ENCODE measurements around the gene AKR7A3.

The AKR7A3 gene

GRCh38 chr1:19254416-19254815, 34.2 kb downstream of the AKR7A3 start:
- no peak for DNase-seq (ENCODE audit: low read depth in 2 of 2)

DNA sequence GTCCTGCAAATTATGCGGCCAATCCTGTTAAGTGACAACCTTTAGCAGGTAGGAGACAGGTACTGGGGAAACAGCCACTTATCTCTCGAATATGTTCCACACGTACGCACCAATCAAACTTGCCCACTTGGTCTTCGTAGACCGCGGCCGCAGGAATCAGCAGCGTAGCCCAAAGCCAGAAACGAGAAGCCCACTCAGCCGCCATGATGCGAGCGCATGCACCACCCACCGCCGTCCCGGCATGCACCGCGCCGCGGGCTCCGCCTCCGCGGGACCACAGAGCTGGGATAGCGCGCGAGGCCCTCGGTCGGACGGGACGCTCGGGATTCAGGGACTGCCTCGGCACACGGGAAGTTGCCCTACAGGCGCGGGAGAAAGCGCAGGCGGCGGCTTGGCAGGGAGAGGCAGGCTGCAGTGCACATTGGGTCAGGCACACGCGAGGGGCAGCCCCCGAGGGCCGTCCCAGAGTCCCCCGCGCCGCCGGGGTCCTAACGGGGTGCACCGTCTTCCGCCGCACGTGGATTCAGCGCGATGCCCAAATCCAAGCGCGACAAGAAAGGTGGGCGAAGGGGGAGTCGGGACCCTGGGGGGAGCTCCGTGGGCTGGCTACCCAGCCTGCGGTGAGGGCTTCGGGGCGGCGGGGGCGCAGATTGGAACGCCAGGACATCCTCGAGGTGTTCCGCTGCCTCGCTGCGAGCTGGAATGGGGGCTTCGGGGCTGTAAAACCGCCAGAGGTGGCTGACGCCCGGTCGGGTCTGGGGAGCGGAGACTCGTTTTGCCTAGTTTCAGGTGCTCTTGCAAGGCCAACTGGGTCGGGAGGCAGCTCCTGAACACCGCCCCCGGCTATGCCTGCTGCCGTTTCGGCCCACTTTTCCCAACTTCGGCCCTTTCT, 37.0 kb downstream of the AKR7A3 start, which contains the start of the genes EMC1 and MRTO4:
Gene EMC1, minus strand, starts transcription at position 220 of the 892 bp plus-strand sequence. Its CDS starts 15 bp downstream, at position 205.
Gene MRTO4, plus strand, starts transcription at position 501 of the 892 bp plus-strand sequence. Its CDS starts 31 bp downstream, at position 532.
- peak; percentile 85 to 87 for DNase-seq (ENCODE audit: low read depth in 2 of 2)

GRCh38 chr1:19250629-19251304, 37.8 kb downstream of the AKR7A3 start:
- no peak for DNase-seq (ENCODE audit: low read depth in 2 of 2)

DNA sequence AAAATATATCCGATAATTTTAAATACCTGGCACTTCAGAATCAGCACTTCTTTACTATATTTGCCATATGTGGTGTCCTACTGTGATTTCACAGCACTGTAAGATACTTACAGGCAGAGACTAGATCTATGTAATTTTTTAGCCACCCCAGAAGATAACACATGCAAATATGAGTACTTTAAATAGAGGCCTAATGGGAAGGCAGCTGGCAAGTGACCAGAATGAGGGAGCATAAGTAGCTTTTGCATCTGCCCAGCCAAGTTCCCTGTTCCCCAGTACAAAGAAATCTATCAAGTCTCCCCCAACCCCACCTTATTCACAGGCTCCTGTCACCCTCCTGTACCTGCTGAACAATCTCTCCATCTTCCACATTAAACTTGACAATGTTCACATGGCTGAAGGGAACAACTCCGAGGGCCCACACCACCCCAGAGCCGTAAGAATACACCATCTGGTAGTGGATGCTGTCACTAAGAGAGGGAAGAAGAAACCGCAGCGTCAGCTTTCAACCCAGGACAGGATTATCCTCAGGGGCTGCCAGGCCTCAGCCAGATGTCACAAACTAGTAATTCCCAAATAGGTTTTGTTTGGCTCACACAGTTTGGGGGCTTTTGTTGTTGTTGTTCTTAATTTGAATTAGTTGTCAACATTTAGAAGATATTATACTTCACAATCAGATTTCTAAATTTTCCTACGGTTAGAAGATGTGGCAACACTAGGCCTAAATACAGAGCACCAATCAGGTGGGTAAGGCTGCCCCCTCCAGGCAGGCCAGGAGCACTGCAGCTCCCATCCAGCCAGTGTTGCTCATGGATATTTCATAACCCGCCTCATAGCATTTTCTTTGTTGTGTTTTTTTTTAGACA, 47.7 kb downstream of the AKR7A3 start:
- peak; percentile 25 to 28 for DNase-seq (ENCODE audit: low read depth in 2 of 2)

- no peak for DNase-seq (ENCODE audit: low read depth in 2 of 2)
These were observed 48.7 kb downstream of the AKR7A3 start for GRCh38 chr1:19239876-19240275.

DNA sequence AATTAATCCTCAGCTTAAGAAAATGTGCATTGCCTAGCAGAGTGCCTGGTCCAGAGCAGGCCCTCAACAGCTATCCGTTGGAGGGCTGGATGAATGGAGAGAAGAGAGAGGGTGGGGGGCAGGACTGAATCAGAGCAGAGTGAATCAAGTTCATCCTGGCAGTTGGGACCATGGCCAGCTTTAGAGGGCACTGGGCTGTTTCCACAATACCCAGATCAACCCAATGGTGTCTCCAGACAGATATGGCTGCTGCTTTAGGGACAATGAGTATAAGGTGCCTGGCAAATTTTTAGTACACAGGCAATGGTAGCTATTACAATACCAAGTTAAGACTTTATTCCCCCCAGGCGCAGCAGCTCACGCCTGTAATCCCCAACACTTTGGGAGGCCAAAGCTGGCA, 54.3 kb downstream of the AKR7A3 start:
- no peak for DNase-seq (ENCODE audit: low read depth in 2 of 2)

Data from stimulated activated CD8-positive, alpha-beta memory T cell treated with anti-CD3 and anti-CD28 coated beads, Interleukin-15, amount 100 ng/mL, for 48 hours (primary cell).